ENCODE results near the gene FTO. TPM values are rescaled to one million over a fixed set of nuclear protein-coding genes. Genes with fewer than 3 reads are reported as not detected.

Gene FTO
- total and polyA plus RNA-seq, 4 donors: 12.2 to 145 (median 57.7) TPM

- no peak for DNase-seq
- no peak overlapping the region for H3K4me3 ChIP-seq
- TF ChIP-seq, protein P1, sequence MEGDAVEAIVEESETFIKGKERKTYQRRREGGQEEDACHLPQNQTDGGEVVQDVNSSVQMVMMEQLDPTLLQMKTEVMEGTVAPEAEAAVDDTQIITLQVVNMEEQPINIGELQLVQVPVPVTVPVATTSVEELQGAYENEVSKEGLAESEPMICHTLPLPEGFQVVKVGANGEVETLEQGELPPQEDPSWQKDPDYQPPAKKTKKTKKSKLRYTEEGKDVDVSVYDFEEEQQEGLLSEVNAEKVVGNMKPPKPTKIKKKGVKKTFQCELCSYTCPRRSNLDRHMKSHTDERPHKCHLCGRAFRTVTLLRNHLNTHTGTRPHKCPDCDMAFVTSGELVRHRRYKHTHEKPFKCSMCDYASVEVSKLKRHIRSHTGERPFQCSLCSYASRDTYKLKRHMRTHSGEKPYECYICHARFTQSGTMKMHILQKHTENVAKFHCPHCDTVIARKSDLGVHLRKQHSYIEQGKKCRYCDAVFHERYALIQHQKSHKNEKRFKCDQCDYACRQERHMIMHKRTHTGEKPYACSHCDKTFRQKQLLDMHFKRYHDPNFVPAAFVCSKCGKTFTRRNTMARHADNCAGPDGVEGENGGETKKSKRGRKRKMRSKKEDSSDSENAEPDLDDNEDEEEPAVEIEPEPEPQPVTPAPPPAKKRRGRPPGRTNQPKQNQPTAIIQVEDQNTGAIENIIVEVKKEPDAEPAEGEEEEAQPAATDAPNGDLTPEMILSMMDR (IDR thresholded peaks at IDR 0.05; ENCODE audit: control extremely low read depth, extremely low read depth): no peak
Measured at GRCh38 chr16:53672461-53672860, 31.5 kb upstream of the FTO start.

DNA sequence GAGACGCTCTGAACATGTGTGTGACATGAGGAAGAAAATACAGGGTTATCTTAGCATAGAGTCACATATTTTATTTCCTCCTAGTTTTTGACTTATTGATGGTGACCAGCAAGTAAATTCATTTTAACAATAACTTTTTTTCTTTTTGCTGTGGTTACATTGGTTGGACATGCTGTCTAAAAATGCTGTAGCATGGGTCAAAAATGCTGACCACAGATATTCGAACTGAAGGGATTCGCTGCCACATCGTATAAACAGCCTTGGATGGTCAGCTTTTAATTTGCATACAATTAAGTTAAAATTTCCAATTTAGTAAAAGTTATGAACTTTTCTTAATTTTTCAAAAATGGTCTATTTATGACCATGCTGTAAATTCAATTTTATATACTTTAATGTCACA, 30.8 kb upstream of the FTO start:
- TF ChIP-seq, protein P1 (IDR thresholded peaks at IDR 0.05; ENCODE audit: control extremely low read depth, extremely low read depth): no peak
- Histone ChIP-seq H3K9me3 (ENCODE audit: control insufficient read depth in 4 of 4, insufficient read depth in 3 of 4, low read length in 3 of 4) (no peaks in the 10 kb centered on the region), H3K9ac (ENCODE audit: insufficient read depth in 1 of 2, low read length in 2 of 2) (no peak overlapping the region)

More at GRCh38 chr16:53672461-53672860, 31.5 kb upstream of the FTO start:
- no peak for ATAC-seq (ENCODE audit: insufficient read depth, low FRiP score)
- H3K36me3 ChIP-seq (ENCODE audit: control insufficient read depth in 4 of 4, insufficient read depth in 4 of 4, low read length in 4 of 4): peaks cover 0 to 4% (median 0%) of the 10 kb centered on the region in 4 donors
- H3K4me1 ChIP-seq (ENCODE audit: control insufficient read depth in 5 of 5, insufficient read depth in 5 of 5, low read length in 5 of 5): no peaks in the 10 kb centered on the region
- H3K27ac ChIP-seq (ENCODE audit: low read depth in 1 of 2, low read length in 1 of 2): no peak overlapping the region
- no peaks in the 10 kb centered on the region for H3K9me3 ChIP-seq (ENCODE audit: control insufficient read depth in 4 of 4, insufficient read depth in 3 of 4, low read length in 3 of 4)
- no peak overlapping the region for H3K9ac ChIP-seq (ENCODE audit: insufficient read depth in 1 of 2, low read length in 2 of 2)
- no peaks in the 10 kb centered on the region for H3K27me3 ChIP-seq (ENCODE audit: control insufficient read depth in 3 of 3, insufficient read depth in 3 of 3, low read length in 2 of 3)

DNA sequence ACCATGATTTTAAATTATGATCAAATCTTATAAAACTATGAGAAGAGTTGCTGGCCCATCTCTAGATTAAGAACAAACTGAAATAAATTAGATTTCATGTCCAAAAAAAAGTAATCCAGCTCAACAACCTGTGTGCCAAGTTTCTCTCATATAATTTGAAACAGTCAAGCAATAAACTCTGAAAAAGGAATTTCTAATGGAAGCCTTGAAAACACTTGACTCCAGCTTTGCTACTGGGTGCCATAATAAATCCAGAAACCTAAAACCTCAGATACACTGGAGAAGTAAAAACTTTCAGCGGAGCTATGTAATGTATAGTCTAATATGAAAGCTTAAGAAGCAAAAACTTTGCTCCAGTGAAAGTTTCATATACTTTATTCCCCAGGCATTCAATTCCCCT, 25.8 kb upstream of the FTO start:
- no peak overlapping the region for H3K9ac ChIP-seq (ENCODE audit: insufficient read depth in 1 of 2, low read length in 2 of 2)
- 100% methylated on average over 1 of the region's 1 CpG for WGBS, 2 donors
- ATAC-seq (ENCODE audit: insufficient read depth, low FRiP score) (no peak), DNase-seq (no peak)
- no peaks in the 10 kb centered on the region for H3K36me3 ChIP-seq (ENCODE audit: control insufficient read depth in 4 of 4, insufficient read depth in 4 of 4, low read length in 4 of 4)
- TF ChIP-seq, protein P1 (IDR thresholded peaks at IDR 0.05; ENCODE audit: control extremely low read depth, extremely low read depth): no peak
- no peaks in the 10 kb centered on the region for H3K4me1 ChIP-seq (ENCODE audit: control insufficient read depth in 5 of 5, insufficient read depth in 5 of 5, low read length in 5 of 5)
- no peaks in the 10 kb centered on the region for H3K27me3 ChIP-seq (ENCODE audit: control insufficient read depth in 3 of 3, insufficient read depth in 3 of 3, low read length in 2 of 3)
- H3K27ac ChIP-seq (ENCODE audit: low read depth in 1 of 2, low read length in 1 of 2): no peak overlapping the region
- H3K4me3 ChIP-seq: no peak overlapping the region
- H3K9me3 ChIP-seq (ENCODE audit: control insufficient read depth in 4 of 4, insufficient read depth in 3 of 4, low read length in 3 of 4): no peaks in the 10 kb centered on the region

More for the DNA sequence above, 30.8 kb upstream of the FTO start:
- ATAC-seq (ENCODE audit: insufficient read depth, low FRiP score) (no peak), DNase-seq (no peak)
- H3K36me3 ChIP-seq (ENCODE audit: control insufficient read depth in 4 of 4, insufficient read depth in 4 of 4, low read length in 4 of 4): peaks cover 0 to 4% (median 0%) of the 10 kb centered on the region in 4 donors
- H3K4me3 ChIP-seq: no peak overlapping the region
- H3K27ac ChIP-seq (ENCODE audit: low read depth in 1 of 2, low read length in 1 of 2): no peak overlapping the region
- 97 to 98% methylated on average over 4 of the region's 4 CpGs for WGBS, 2 donors
- no peaks in the 10 kb centered on the region for H3K4me1 ChIP-seq (ENCODE audit: control insufficient read depth in 5 of 5, insufficient read depth in 5 of 5, low read length in 5 of 5)
- no peaks in the 10 kb centered on the region for H3K27me3 ChIP-seq (ENCODE audit: control insufficient read depth in 3 of 3, insufficient read depth in 3 of 3, low read length in 2 of 3)

DNA sequence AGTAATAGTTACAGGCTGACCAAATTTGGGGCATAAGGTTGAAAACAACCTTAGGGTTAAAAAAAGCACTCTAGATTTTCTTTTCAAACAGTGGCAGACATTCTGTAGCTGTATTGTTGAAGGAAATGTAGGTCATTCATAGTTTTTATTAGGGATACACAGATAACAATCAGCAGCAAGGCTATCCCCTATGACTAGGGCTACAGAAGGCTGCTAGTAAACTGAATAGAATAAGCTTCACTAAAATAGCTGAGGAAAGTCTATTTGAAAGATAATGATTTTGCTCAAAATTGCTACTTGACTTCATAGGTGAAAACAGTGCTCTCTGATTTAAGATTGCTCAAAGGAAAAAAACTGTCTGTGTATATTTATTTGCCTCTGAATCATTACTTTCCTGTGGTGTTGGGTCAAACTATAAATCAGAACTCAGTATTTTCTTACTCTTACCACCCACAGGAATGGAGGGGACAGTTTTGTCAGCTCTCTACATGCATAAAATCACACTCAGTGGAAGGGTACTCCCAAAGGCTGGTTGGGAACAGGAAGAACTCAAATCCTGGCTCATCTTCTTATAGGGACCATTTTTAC, 25.1 kb upstream of the FTO start:
- Histone ChIP-seq H3K27me3 (ENCODE audit: control insufficient read depth in 3 of 3, insufficient read depth in 3 of 3, low read length in 2 of 3) (no peaks in the 10 kb centered on the region), H3K4me1 (ENCODE audit: control insufficient read depth in 5 of 5, insufficient read depth in 5 of 5, low read length in 5 of 5) (no peaks in the 10 kb centered on the region), H3K36me3 (ENCODE audit: control insufficient read depth in 4 of 4, insufficient read depth in 4 of 4, low read length in 4 of 4) (no peaks in the 10 kb centered on the region), H3K27ac (ENCODE audit: low read depth in 1 of 2, low read length in 1 of 2) (no peak overlapping the region), H3K9ac (ENCODE audit: insufficient read depth in 1 of 2, low read length in 2 of 2) (no peak overlapping the region), H3K4me3 (no peak overlapping the region), H3K9me3 (ENCODE audit: control insufficient read depth in 4 of 4, insufficient read depth in 3 of 4, low read length in 3 of 4) (no peaks in the 10 kb centered on the region)
- ATAC-seq (ENCODE audit: insufficient read depth, low FRiP score): no peak
- DNase-seq: no peak
- TF ChIP-seq, protein P1 (IDR thresholded peaks at IDR 0.05; ENCODE audit: control extremely low read depth, extremely low read depth): no peak
